ENCODE measurements around the gene RAD18. TPM values are rescaled to one million over a fixed set of nuclear protein-coding genes. Genes with fewer than 3 reads are reported as not detected.

The RAD18 gene
- total RNA-seq, 6 donors from 2014 or later = 2.6 to 16.2 (median 7.7) TPM

GRCh38 chr3:9007213-9007612, 43.9 kb upstream of the RAD18 start:
- H3K9me3 ChIP-seq = no peaks in the 10 kb centered on the region
- 69 to 83% methylated on average over 2 of the region's 2 CpGs for WGBS, 2 donors
- TF ChIP-seq POLR2AphosphoS5 (IDR thresholded peaks at IDR 0.05) (no peak), POLR2A (IDR thresholded peaks at IDR 0.05) (no peak), EP300 (IDR thresholded peaks at IDR 0.05) (no peak), CTCF (IDR thresholded peaks at IDR 0.05) (no peak)

GRCh38 chr3:9000041-9000440, 36.8 kb upstream of the RAD18 start:
- no peak overlapping the region for H3K27ac ChIP-seq
- H3K36me3 ChIP-seq = no peaks in the 10 kb centered on the region

More at GRCh38 chr3:9007213-9007612, 43.9 kb upstream of the RAD18 start:
- H3K4me3 ChIP-seq = no peak overlapping the region
- no peaks in the 10 kb centered on the region for H3K4me1 ChIP-seq
- no peak overlapping the region for H3K27ac ChIP-seq
- ATAC-seq (ENCODE audit: low FRiP score in 2 of 2) (no peak), DNase-seq (no peak)
- no peaks in the 10 kb centered on the region for H3K27me3 ChIP-seq
- no peaks in the 10 kb centered on the region for H3K36me3 ChIP-seq

GRCh38 chr3:8997151-8997550, 33.9 kb upstream of the RAD18 start:
- DNase-seq (no peak), ATAC-seq (ENCODE audit: low FRiP score in 2 of 2) (peak in 1 of 2 donors; percentile 8)
- Histone ChIP-seq H3K27me3 (no peaks in the 10 kb centered on the region), H3K9me3 (no peaks in the 10 kb centered on the region), H3K36me3 (no peaks in the 10 kb centered on the region), H3K27ac (no peak overlapping the region), H3K4me3 (no peak overlapping the region), H3K4me1 (no peaks in the 10 kb centered on the region)
- TF ChIP-seq EP300 (IDR thresholded peaks at IDR 0.05) (no peak), POLR2AphosphoS5 (IDR thresholded peaks at IDR 0.05) (no peak), CTCF (IDR thresholded peaks at IDR 0.05) (no peak), POLR2A (IDR thresholded peaks at IDR 0.05) (no peak)
- 64 to 67% methylated on average over 3 of the region's 3 CpGs for WGBS, 2 donors

More at GRCh38 chr3:9000041-9000440, 36.8 kb upstream of the RAD18 start:
- ATAC-seq (ENCODE audit: low FRiP score in 2 of 2) (no peak), DNase-seq (no peak)
- Histone ChIP-seq H3K4me3 (no peak overlapping the region), H3K4me1 (no peaks in the 10 kb centered on the region), H3K27me3 (no peaks in the 10 kb centered on the region), H3K9me3 (no peaks in the 10 kb centered on the region)
- TF ChIP-seq EP300 (IDR thresholded peaks at IDR 0.05) = no peak
- TF ChIP-seq POLR2AphosphoS5 (IDR thresholded peaks at IDR 0.05) = no peak
- TF ChIP-seq POLR2A (IDR thresholded peaks at IDR 0.05) = no peak
- no peak for TF ChIP-seq CTCF (IDR thresholded peaks at IDR 0.05)

- ATAC-seq (ENCODE audit: low FRiP score in 2 of 2) = peak; percentile 58 to 75
- WGBS, 2 donors = 42 to 57% methylated on average over 12 of the region's 12 CpGs
These were observed 33.4 kb upstream of the RAD18 start for GRCh38 chr3:8996681-8997121.

More at GRCh38 chr3:8996681-8997121, 33.4 kb upstream of the RAD18 start:
- no peaks in the 10 kb centered on the region for H3K36me3 ChIP-seq
- no peak overlapping the region for H3K27ac ChIP-seq
- H3K27me3 ChIP-seq = no peaks in the 10 kb centered on the region
- no peaks in the 10 kb centered on the region for H3K9me3 ChIP-seq
- TF ChIP-seq POLR2AphosphoS5 (IDR thresholded peaks at IDR 0.05) = no peak
- TF ChIP-seq EP300 (IDR thresholded peaks at IDR 0.05) = no peak
- no peak for TF ChIP-seq POLR2A (IDR thresholded peaks at IDR 0.05)
- TF ChIP-seq CTCF (IDR thresholded peaks at IDR 0.05) = peak in 2 of 6 experiments; percentile 7 to 30
- no peak overlapping the region for H3K4me3 ChIP-seq
- DNase-seq = peak in 1 of 2 donors; percentile 8
- H3K4me1 ChIP-seq = no peaks in the 10 kb centered on the region
